Calu3 (cell line): ENCODE data around the gene S100A7. TPM values are rescaled to one million over a fixed set of nuclear protein-coding genes. Genes with fewer than 3 reads are reported as not detected.
"Not testable (repeated sequence)": the region's sequence is repeated elsewhere in the genome, so short reads cannot be mapped to it uniquely, and the experiment has no call there.

Experiments
- BruUV-seq: library from RNA; stranded (reverse); fragments of 400-500 nt; replicated peaks from 2 replicates; lab custom pipeline; 2021; lab: Mats Ljungman, UMichigan
- CTCF ChIA-PET: fragments of 300-600 bp; sonication (Branson Sonifier 250); formaldehyde crosslinking; loops from one replicate; lab custom pipeline; 2022; ENCODE audit warnings: antibody characterized with exemption; lab: Charles Lee
- DNase-seq: peaks from one replicate; pipeline ENCODE4 v3.0.0; 2022
- H3K27ac Mint-ChIP-seq: one replicate; pipeline ENCODE4 v1.8.0; 2022; ENCODE audit warnings: mixed read lengths; ENCODE audit not compliant: unreplicated experiment
- H3K27me3 Mint-ChIP-seq: one replicate; pipeline ENCODE4 v1.8.0; 2022; ENCODE audit warnings: mixed read lengths; ENCODE audit not compliant: unreplicated experiment
- H3K36me3 Mint-ChIP-seq: one replicate; pipeline ENCODE4 v1.8.0; 2022; ENCODE audit warnings: mild to moderate bottlenecking, moderate library complexity, mixed read lengths; ENCODE audit not compliant: insufficient read depth, unreplicated experiment
- H3K4me1 Mint-ChIP-seq: one replicate; pipeline ENCODE4 v1.8.0; 2022; ENCODE audit warnings: mild to moderate bottlenecking, low read depth, mixed read lengths; ENCODE audit not compliant: unreplicated experiment
- H3K4me3 Mint-ChIP-seq: one replicate; pipeline ENCODE4 v1.8.0; 2022; ENCODE audit warnings: mild to moderate bottlenecking, low read depth, moderate library complexity, mixed read lengths; ENCODE audit not compliant: unreplicated experiment
- H3K9me3 Mint-ChIP-seq: one replicate; pipeline ENCODE4 v1.8.0; 2022; ENCODE audit warnings: low read depth, mixed read lengths; ENCODE audit not compliant: unreplicated experiment
- CTCF ChIP-seq: fragments of 200-600 bp; IDR thresholded peaks from one replicate; pipeline ENCODE4 v1.8.0; 2022; ENCODE audit warnings: antibody characterized with exemption; ENCODE audit not compliant: unreplicated experiment
- intact Hi-C: fragments of 100-400 bp; cut with micrococcal nuclease; formaldehyde crosslinking; loops from one replicate; pipeline ENCODE4 v1.10.0; 2022; ENCODE audit not compliant: unreplicated experiment
- total RNA-seq: library from RNA; stranded (reverse); gene quantifications from 2 replicates; pipeline ENCODE4 v1.2.3, GENCODE V29; 2022

S100A7 gene
- total RNA-seq, 1 experiment from 2014 or later, result not detected

DNA sequence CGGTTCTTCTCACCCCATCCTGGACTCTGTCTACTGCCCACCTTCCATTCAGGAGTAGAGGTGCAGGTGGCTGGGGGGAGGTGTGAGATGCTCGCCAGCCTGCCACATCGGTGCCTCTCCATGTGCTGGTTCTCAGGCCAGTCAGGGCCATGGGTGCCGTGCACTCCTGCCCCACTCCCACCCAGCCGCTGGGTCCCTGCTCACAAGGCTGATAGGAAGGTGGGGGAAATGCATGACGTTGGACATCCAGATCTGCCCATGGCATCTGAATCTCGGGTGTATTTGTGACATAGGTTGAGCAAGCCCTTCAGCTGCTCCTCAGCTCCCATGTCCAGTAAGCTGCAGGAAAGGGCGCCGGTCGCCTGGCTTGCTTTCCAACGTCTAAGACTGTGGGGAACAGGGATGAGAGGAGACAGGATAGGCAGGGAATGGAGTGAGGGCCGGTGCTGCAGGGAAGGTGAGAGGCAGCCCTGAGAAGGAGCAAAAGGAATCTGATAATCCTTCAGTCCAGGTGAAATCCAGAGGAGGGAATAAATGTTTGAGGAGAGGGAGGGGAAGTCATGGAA, 32.3 kb downstream of the S100A7 start:
- no peaks in the 10 kb centered on the region for H3K36me3 Mint-ChIP-seq
- H3K27me3 Mint-ChIP-seq, result peaks cover 96% of the 10 kb centered on the region
- BruUV-seq, result no TSS peak
- CTCF ChIA-PET, result interaction anchor here (0.5 kb wide), 1 partner anchor 18 kb away, joined by 5 read pairs; no protein-coding TSS in a partner anchor
- intact Hi-C loops, result no loop called here
- TF ChIP-seq CTCF, result no peak
- no peak overlapping the region for H3K4me3 Mint-ChIP-seq
- no peaks in the 10 kb centered on the region for H3K4me1 Mint-ChIP-seq
- no peaks in the 10 kb centered on the region for H3K9me3 Mint-ChIP-seq
- H3K27ac Mint-ChIP-seq, result no peak overlapping the region
- no peak for DNase-seq

- TF ChIP-seq CTCF, result no peak
- CTCF ChIA-PET, result no interaction called here
- no peaks in the 10 kb centered on the region for H3K4me1 Mint-ChIP-seq
- no peak for DNase-seq
- BruUV-seq, result no TSS peak
- H3K4me3 Mint-ChIP-seq, result no peak overlapping the region
- H3K27ac Mint-ChIP-seq, result no peak overlapping the region
- intact Hi-C loops, result no loop called here
- H3K27me3 Mint-ChIP-seq, result peaks cover 82% of the 10 kb centered on the region
- no peaks in the 10 kb centered on the region for H3K9me3 Mint-ChIP-seq
- H3K36me3 Mint-ChIP-seq, result no peaks in the 10 kb centered on the region
Observed at GRCh38 chr1:153426809-153427208, 33.6 kb downstream of the S100A7 start.

- H3K9me3 Mint-ChIP-seq, result no peaks in the 10 kb centered on the region
- no peak overlapping the region for H3K4me3 Mint-ChIP-seq
- CTCF ChIA-PET, result interaction anchor here (0.7 kb wide), 1 partner anchor 205 kb away, joined by 3 read pairs; no protein-coding TSS in a partner anchor
- H3K36me3 Mint-ChIP-seq, result no peaks in the 10 kb centered on the region
- DNase-seq, result peak; percentile 81
- no TSS peak for BruUV-seq
- no peak for TF ChIP-seq CTCF
- H3K4me1 Mint-ChIP-seq, result no peaks in the 10 kb centered on the region
- no peak overlapping the region for H3K27ac Mint-ChIP-seq
- intact Hi-C loops, result loop anchor here (2.0 kb wide), 1 partner anchor 30 kb away; no protein-coding TSS in a partner anchor
- peaks cover 82% of the 10 kb centered on the region for H3K27me3 Mint-ChIP-seq
Observed at GRCh38 chr1:153422450-153423068, 37.9 kb downstream of the S100A7 start.

DNA sequence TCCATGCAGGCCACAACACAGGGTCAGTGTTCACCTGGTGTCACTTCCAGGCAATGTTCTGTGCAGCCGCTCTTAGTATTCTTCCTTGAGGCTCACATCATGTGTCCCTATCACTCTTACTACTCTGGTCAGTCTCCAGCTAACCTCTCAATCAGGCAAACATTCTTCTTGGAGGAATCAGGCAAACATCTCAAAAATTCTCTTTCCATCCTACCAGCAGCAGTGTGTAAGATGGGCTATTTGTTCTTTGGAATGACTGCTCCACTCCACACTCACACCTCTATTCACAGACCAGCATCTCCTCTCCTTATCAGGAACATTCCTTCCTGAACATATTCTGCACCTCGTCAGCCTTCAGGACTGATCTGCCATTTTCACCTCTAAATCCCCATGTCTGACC, 40.1 kb downstream of the S100A7 start:
- BruUV-seq, result no TSS peak
- no peaks in the 10 kb centered on the region for H3K36me3 Mint-ChIP-seq
- H3K4me3 Mint-ChIP-seq, result no peak overlapping the region
- H3K4me1 Mint-ChIP-seq, result no peaks in the 10 kb centered on the region
- H3K9me3 Mint-ChIP-seq, result no peaks in the 10 kb centered on the region
- H3K27me3 Mint-ChIP-seq, result peaks cover 82% of the 10 kb centered on the region
- no peak for TF ChIP-seq CTCF
- no peak overlapping the region for H3K27ac Mint-ChIP-seq
- no peak for DNase-seq
- CTCF ChIA-PET, result no interaction called here
- intact Hi-C loops, result no loop called here

GRCh38 chr1:153419436-153419793, 41.0 kb downstream of the S100A7 start:
- intact Hi-C loops, CTCF ChIA-PET, H3K27ac Mint-ChIP-seq, H3K4me3 Mint-ChIP-seq, BruUV-seq, H3K4me1 Mint-ChIP-seq, DNase-seq, H3K9me3 Mint-ChIP-seq, H3K36me3 Mint-ChIP-seq: not testable (repeated sequence)
- peaks cover 82% of the 10 kb centered on the region for H3K27me3 Mint-ChIP-seq

- H3K4me1 Mint-ChIP-seq, H3K9me3 Mint-ChIP-seq, intact Hi-C loops, H3K27ac Mint-ChIP-seq, BruUV-seq, H3K4me3 Mint-ChIP-seq, CTCF ChIA-PET, DNase-seq, H3K36me3 Mint-ChIP-seq: not testable (repeated sequence)
- peaks cover 82% of the 10 kb centered on the region for H3K27me3 Mint-ChIP-seq
Observed at GRCh38 chr1:153418758-153419435, 41.6 kb downstream of the S100A7 start.
